Measurements from ENCODE around the gene SAMD11.
"Not testable (repeated sequence)": the region's sequence is repeated elsewhere in the genome, so short reads cannot be mapped to it uniquely, and the experiment has no call there.

SAMD11 gene

DNA sequence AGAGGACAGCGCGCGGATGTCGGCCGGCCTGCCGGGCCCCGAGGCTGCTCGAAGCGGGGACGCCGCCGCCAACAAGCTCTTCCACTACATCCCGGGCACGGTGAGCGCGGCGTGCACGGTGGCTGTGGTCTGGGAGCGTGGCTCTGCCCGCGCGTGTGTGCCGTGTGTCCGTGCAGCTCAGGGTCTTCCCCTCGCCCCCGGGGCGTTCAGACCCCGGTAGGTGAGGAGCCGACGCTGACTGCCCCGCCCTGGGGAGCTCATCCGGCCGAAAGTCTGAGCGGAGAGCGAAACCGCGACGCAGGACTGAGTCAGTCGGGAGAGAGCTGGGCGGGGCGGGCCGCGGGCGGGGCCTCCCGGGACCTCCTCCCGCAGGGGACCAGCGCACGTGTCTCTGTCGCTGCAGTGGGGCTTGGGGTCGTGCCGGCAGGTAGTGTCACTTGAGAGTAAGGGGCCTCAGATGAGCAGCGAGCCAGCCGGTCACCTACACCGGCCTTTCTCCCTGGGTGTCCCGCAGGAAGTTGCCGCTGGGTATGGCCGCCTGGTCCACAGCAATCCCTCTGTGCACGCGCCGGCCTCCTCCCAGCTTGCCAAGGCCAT is 43.1 kb downstream of the SAMD11 start:
- DNase-seq = peak; percentile 34

DNA sequence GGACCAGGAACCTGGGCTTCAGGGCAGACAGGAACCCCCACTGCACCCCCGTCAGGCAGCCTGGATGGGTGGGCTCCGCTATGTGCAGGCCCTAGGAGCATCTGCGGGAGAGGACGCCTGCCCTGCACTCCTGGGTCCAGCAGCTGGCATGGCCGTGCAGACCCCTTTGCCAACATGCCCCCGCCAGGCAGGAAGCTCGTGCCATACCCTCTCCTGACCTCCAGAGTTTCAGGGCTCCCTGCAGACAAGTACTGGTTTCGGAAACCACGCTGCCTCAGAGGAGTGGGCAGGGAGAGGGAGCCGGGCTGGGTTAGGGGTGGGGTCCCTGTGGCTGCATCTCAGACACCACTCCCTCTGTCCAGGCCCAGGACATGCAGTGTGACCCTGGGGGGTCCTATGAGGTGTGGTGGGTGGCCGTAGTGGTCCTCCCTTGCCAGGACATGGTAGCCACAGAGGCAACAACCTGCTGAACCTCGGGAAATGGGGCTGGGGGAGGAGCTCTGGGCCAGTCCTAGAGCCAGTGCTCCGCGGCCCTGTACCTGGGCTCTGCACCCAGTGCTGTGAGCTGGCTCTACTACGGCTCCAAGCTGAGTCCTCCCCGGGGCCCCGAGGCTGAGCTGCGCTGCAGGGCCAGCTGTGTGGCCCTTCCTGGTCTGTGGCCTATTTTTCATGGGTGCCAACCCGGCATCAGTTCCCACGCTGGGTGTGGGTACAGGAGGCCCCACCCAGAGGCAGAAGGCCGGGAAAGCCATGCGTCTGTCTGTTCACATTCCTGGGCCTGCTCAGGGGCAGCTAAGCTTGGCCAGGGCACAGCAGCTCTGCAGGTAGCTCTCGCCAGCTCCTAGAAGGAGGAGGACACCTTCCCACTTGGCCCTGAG is 44.0 kb downstream of the SAMD11 start:
- DNase-seq = no peak

DNA sequence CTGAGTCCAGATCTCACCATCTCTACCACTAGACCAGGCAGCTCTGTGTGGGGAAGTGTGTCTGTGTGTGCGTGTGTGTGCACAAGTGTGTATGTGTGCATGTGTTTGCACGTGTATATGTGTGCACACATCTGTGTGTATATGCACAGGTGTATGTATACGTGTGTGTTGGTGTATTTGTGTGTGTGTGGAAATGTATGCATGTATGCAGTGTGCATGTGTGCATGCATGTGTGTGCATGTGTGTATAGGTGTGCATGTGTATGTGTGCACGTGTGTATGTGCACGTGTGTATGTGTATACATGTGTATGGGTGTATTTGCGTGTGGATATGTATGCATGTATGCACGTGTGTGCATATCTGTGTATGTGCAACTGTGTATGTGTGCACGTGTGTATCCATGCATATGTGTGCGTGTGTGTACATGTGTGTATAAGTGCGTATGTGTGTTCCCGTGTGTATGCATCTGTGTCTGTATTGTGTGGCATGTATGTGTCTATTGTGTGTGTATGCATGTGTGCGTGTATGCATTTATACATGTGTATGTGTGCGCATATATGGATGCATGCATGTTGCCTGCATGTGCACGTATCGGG is 45.6 kb downstream of the SAMD11 start:
- DNase-seq = no peak

DNA sequence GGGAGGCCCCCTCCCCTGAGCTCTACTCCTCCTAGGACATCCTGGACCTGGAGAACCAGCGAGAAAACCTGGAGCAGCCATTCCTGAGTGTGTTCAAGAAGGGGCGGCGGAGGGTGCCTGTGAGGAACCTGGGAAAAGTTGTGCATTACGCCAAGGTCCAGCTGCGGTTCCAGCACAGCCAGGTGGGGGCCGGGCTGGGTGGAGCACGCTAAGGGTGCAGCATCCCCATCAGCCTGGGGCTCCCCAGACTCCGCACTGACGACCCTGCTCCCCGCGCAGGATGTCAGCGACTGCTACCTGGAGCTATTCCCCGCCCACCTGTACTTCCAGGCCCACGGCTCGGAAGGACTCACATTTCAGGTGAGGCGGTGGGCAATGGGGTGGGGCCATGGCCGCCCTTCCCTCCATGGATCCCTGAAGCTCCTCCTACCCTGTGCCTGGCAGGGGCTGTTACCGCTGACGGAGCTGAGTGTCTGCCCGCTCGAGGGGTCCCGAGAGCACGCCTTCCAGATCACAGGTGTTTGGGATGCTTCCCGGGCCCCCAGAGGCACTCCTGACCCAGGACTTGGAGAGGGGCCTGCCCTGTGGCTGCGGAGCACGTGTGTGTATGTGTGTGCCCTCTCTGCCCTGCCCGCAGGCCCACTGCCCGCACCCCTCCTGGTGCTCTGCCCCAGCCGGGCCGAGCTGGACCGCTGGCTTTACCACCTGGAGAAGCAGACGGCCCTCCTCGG is 46.7 kb downstream of the SAMD11 start:
- DNase-seq = no peak

DNA sequence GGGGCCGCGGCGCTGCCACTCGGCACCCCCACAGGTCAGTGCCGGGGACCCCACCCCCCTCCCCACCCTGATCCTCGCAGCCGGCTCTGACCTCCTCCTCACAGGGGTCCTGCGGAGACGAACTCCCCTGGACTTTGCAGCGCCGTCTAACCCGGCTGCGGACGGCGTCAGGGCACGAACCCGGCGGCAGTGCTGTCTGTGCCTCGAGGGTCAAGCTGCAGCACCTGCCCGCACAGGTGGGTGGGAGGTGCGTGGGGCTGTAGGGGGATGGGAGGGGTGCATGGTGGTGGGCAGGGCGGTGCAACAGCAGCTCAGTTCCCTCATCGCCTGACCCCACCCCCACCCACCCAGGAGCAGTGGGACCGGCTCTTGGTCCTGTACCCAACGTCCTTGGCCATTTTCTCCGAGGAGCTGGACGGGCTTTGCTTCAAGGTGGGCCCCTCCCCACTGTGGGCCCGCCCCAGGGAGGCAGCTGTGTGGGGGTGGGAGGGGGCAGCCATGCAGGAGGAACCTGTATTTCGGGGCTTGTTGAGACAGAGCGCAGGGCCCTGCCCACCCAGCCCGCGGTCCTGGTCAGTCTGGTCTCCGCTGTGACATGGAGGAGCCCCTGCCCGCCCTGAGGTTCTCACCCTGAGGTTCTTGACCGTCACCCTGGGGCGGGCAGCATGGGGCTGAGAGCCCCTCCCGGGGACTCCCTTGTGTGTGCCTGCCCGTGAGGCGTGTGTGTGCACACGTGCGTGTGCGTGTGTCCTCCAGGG is 47.4 kb downstream of the SAMD11 start:
- no peak for DNase-seq

DNA sequence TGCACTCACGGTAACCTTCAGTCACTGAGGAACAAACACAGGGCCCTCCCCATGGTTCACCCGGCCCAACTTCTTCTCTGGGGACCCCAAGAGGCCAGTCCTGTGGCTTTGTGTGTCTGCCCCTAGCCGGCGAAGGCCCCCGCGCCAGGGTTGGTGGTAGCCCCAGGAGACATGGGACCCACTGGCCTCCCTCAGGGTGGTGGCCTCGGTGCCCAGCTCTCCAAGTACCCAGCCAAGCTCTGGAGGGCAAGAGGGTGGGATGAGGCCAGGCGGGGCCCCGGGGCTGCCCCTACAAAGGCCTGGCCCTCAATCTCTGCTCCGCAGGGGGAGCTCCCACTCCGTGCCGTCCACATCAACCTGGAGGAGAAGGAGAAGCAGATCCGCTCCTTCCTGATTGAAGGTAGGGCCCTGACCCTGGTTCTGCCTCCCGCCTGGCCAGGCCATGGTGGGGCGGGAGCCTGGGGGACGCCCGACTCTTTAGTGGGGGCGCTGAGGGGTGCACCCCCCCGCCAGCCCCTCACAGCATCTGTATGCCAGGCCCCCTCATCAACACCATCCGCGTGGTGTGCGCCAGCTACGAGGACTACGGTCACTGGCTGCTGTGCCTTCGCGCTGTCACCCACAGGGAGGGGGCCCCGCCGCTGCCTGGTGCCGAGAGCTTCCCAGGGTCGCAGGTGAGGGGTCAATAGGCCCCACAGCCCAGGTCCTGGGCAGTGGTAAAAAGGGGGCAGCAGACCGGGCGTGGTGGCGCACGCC is 48.2 kb downstream of the SAMD11 start:
- DNase-seq = no peak

DNA sequence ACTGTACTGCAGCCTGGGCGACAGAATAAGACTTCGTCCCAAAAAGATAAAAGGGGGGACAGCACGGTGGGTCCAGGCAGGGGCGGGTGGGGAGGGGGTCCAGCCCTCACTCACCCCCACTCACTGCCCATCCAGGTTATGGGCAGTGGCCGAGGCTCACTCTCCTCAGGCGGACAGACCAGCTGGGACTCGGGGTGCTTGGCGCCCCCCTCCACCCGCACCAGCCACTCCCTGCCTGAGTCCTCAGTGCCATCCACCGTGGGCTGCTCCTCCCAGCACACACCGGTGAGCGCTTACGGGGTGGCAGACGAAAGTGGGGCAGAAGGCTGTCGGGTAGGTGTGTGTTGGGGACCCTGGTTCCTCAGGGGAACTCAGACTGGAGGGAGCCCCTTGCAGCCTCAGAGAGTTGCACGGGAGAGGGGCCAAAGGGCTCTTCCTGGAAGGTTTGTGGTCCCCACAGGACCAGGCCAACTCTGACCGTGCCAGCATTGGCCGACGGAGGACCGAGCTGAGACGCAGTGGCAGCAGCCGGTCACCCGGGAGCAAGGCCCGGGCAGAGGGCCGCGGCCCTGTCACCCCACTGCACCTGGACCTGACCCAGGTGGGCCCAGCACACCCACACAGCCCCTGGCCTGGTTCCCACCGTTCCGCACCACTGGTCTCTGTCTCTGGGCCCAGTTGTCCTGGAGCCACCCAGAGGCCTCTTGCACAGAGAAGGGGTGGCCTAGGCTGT is 49.2 kb downstream of the SAMD11 start:
- no peak for DNase-seq

DNA sequence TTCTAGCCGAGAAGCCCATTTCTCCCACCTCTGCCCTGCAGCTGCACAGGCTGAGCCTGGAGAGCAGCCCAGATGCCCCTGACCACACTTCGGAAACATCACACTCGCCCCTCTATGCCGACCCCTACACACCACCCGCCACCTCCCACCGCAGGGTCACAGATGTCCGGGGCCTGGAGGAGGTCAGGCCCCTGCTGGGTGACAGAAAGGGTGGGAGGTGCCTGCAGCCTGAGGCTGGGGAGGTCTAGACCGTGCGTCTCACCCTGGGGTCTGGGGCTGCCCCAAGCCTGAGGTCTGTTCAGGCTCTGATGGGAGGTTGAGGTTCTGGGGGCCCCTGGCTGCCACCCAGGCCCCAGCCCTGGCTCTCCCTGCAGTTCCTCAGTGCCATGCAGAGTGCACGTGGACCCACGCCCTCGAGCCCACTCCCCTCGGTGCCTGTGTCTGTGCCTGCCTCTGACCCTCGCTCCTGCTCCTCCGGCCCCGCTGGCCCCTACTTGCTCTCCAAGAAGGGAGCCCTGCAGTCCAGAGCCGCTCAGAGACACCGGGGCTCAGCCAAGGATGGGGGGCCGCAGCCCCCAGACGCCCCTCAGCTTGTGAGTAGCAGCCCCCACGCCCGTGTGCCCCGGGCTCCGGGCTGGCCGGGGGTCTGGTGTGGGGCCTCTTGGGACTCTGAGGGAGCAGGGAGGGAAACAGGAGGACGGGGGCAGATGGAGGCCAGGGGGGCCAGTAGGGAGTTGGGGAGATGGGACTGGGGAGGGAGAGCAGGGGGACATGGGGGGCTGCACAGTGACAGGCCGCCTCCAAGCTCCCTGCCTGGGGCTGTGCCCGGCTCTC is 50.0 kb downstream of the SAMD11 start:
- no peak for DNase-seq

DNA sequence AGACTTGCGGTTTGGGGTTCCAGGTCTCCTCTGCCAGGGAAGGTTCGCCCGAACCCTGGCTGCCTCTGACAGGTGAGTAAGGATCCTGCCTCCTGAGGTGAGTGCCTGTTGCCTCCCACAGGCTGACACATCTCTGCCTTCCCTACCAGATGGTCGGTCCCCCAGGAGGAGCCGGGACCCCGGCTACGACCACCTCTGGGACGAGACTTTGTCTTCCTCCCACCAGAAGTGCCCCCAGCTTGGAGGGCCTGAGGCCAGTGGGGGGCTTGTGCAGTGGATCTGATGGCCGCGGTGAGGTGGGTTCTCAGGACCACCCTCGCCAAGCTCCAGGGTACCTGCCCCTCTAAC is 50.5 kb downstream of the SAMD11 start:
- no peak for DNase-seq

DNA sequence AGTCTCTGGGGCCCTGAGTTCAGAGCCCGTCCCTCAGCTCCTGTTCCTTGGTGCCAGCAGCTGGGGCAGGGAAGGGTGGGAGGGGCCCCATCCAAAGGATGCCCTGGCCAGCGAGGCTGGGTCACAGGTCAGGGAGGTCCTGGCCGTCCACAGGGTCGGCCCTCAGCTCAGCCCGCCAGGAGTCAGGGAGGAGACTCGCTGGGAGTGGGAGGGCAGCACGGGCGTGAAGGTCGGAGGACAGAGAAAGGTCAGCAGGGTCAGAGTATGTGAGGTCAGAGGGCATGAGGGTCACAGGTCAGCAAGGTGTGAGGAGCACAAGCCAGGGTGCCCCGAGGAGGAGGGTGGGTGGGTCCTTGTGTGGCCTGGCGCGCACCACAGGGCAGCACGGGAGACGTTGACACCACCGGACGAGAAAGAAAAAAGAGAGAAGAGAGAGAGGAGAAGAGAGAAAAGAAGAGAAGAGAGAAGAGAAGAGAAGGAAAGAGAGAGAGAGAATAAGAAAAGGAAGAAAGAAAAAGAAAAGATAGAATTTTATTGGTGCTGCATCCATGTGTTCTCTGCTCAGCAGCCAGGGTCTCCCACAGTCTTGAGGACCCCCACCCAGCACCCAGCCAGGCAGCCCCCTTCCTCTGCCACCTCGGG is 51.1 kb downstream of the SAMD11 start:
- DNase-seq = no peak

DNA sequence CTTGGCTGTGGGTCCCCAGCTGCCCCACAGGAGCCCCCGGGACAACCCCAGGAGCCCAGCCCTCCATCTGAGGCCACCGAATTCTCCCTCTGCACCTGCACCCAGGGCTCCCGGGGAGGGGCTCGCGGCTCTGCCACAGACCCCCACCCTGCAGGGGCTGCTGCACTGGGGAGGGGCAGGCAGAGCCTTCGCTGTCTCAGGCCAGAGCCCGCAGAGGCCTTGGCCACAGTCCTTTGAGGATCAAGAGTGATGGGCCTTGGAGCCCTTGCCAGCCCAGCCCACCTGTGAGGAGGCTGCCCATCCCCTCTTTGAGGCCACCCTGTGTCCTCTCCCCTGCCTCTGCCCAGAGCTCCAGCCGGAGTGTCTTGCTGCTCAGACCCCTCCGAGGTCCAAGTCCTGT is 51.6 kb downstream of the SAMD11 start:
- DNase-seq = no peak

DNA sequence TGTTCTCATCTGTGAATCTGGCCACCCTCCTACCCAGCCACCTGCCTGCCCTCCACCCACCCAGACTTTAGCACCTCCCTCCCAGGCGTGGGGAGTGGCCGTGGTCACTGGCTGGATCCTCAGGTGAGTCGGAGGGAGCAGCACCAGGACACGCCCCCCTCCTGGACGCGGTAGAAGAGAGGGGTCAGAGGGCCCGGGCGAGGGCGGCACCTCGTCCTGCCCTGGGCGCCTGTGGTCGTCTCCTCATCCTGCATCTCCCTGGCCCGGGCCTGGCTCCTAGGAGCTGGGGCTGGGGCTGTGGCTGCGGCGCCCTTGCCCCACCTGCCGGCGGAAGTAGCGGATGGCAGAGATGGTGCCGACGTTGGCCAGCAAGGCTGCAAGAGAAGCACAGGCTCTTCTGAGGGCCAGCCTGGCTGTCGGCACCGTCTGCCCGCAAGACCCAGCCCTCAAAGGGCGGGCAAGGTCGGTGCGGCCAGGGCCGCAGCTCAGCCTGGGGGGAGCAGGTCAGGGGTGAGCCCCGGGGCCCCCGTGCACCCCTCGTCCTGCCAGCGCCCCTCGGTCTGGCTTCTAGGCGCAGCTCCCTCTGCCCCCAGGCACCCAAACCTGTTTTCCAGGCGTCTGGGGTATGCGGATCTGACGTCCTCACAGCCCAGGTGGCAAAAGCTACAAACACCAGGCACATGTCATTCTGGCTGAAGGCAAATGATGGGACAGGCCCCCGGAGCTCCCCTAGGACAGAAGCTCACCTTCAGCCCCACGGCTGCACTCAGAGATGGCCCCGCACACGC is 52.4 kb downstream of the SAMD11 start:
- DNase-seq = peak; percentile 42

DNA sequence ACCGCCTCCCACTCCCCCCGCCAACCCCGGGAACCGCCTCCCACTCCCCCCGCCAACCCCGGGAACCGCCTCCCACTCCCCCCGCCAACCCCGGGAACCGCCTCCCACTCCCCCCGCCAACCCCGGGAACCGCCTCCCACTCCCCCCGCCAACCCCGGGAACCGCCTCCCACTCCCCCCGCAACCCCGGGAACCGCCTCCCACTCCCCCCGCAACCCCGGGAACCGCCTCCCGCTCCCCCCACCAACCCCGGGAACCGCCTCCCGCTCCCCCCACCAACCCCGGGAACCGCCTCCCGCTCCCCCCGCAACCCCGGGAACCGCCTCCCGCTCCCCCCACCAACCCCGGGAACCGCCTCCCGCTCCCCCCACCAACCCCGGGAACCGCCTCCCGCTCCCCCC is 53.1 kb downstream of the SAMD11 start:
- not testable (repeated sequence) for DNase-seq

DNA sequence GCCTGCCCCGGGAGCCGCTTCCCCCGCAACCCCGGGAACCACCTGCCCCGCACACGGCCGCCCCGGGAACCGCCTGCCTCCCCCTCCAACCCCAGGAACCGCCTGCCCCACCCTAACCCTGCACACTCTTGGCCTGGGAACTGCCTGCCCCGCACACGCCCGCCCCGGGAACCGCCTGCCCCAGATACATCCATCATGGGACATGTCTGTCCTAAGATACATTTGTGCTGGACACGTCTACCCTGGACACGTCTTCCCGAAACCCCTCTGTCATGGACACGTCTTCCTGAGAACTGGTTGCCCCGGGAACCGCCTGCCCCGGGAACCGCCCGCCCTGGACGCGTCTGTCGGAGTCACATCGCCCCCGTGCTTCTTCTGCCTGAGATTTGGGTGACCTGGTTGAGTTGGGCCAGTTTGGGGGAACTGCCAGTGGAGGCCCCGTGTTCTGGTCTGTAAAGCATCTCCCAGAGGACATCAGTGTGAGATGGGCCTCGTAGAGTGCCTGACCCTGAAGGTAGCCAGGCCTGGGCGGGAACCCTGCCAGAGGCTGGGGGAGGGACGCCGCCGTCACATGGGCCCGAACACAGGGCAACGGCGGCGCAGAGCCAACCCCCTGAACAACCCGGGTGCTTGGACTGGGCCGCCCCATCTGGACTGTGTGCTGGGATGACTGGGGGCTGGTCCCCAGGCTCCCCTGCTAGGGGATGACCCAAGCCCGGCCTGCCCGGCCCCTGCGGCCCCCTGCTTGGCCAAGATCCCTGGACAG is 54.5 kb downstream of the SAMD11 start:
- no peak for DNase-seq

DNA sequence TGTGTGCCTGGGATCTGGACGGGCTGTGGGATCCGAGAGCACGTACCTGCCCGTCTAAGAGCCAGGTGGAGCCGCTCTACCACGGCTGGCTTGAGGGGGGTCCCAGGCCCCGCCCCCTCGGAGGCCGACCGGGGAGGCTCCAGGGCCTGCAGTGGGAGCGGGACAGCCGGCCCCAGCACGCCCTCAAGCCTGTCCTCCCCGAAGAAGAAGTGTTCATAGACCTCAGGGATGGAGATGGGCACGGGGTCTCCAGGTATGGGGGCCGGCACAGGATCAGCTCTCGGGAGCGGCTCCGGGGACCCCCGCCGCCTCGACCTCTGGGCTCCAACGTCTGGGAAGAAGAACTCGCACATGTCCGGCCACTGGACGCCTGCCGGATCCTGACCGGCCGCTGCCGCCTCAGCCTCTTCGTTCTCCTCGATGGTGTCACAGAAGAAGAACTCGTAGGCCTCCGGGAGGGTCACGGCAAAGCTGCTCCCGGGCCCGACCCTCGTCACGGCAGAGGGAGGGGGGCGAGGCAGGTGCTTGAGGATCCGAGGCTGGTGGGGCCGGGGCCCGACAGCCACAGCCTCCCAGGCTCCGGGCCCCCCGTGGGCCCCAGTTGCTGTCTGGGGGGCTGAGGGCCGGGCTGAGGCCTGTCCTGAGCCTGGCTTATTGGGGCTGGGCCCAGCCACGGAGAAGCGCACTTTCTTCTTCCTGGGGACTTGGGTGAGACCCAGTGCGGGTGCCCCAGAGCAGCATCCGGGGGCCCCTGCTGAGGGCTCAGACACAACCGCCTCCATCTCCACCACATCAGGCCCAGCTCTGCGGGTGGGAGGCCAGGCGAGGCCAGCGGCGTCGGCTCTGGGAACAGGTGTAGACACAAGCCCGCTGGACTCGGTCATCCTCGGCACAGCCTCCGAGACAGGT is 55.4 kb downstream of the SAMD11 start:
- DNase-seq = no peak

DNA sequence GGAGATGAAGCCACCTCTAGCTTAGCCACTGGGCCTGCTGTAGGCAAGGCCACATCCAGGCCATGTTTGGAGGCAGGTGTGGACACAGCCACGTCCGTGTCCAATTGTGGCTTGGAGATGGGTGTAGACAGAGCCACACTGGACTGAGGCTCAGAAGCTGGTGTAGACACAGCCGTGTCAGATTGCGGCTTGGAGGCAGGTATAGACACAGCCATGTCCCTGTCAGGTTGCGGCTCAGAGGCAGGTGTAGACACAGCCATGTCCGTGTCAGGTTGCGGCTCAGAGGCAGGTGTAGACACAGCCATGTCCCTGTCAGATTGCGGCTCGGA is 56.0 kb downstream of the SAMD11 start:
- DNase-seq = no peak

DNA sequence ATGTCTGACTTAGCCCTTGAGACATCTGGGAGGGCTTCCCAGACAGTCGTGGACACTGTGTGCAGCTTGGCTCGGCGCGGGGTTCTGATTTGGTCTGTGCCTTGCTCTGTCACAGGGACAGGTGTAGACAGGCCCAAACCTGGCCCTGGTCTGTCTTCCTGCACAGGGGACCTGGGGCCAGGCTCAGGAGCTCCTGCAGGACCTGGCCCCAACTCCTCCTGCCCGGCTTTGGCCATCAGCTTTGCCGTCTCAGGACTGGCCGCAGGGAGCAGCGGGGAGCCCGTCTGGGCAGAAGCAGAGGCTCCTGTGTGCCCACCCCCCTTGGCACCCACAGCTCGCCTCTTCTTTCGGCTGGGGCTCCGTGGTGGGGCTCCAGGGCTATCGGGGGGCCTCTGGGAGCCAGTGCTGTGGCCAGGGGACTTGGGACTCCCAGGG is 56.4 kb downstream of the SAMD11 start:
- DNase-seq = no peak

All from GOT3 (cell line).